Calu3 (cell line): ENCODE results near the gene BCL2L12. TPM values are rescaled to one million over a fixed set of nuclear protein-coding genes. Genes with fewer than 3 reads are reported as not detected.

Experiments
- BruUV-seq: library from RNA; stranded (reverse); fragments of 400-500 nt; replicated peaks from 2 replicates; lab custom pipeline; 2021; lab: Mats Ljungman, UMichigan
- CTCF ChIA-PET: fragments of 300-600 bp; sonication (Branson Sonifier 250); formaldehyde crosslinking; loops from one replicate; lab custom pipeline; 2022; ENCODE audit warnings: antibody characterized with exemption; lab: Charles Lee
- DNase-seq: peaks from one replicate; pipeline ENCODE4 v3.0.0; 2022
- H3K27ac Mint-ChIP-seq: one replicate; pipeline ENCODE4 v1.8.0; 2022; ENCODE audit warnings: mixed read lengths; ENCODE audit not compliant: unreplicated experiment
- H3K27me3 Mint-ChIP-seq: one replicate; pipeline ENCODE4 v1.8.0; 2022; ENCODE audit warnings: mixed read lengths; ENCODE audit not compliant: unreplicated experiment
- H3K36me3 Mint-ChIP-seq: one replicate; pipeline ENCODE4 v1.8.0; 2022; ENCODE audit warnings: mild to moderate bottlenecking, moderate library complexity, mixed read lengths; ENCODE audit not compliant: insufficient read depth, unreplicated experiment
- H3K4me1 Mint-ChIP-seq: one replicate; pipeline ENCODE4 v1.8.0; 2022; ENCODE audit warnings: mild to moderate bottlenecking, low read depth, mixed read lengths; ENCODE audit not compliant: unreplicated experiment
- H3K4me3 Mint-ChIP-seq: one replicate; pipeline ENCODE4 v1.8.0; 2022; ENCODE audit warnings: mild to moderate bottlenecking, low read depth, moderate library complexity, mixed read lengths; ENCODE audit not compliant: unreplicated experiment
- H3K9me3 Mint-ChIP-seq: one replicate; pipeline ENCODE4 v1.8.0; 2022; ENCODE audit warnings: low read depth, mixed read lengths; ENCODE audit not compliant: unreplicated experiment
- CTCF ChIP-seq: fragments of 200-600 bp; IDR thresholded peaks from one replicate; pipeline ENCODE4 v1.8.0; 2022; ENCODE audit warnings: antibody characterized with exemption; ENCODE audit not compliant: unreplicated experiment
- intact Hi-C: fragments of 100-400 bp; cut with micrococcal nuclease; formaldehyde crosslinking; loops from one replicate; pipeline ENCODE4 v1.10.0; 2022; ENCODE audit not compliant: unreplicated experiment
- total RNA-seq: library from RNA; stranded (reverse); gene quantifications from 2 replicates; pipeline ENCODE4 v1.2.3, GENCODE V29; 2022

BCL2L12 gene
- total RNA-seq, 1 experiment from 2014 or later, result 70.8 TPM

GRCh38 chr19:49700563-49700962 is 34.8 kb downstream of the BCL2L12 start:
- Mint-ChIP-seq H3K27me3 (peaks cover 38% of the 10 kb centered on the region), H3K27ac (no peak overlapping the region), H3K4me1 (no peaks in the 10 kb centered on the region), H3K9me3 (no peaks in the 10 kb centered on the region), H3K4me3 (no peak overlapping the region), H3K36me3 (no peaks in the 10 kb centered on the region)
- BruUV-seq, result no TSS peak
- intact Hi-C loops, result no loop called here
- no peak for TF ChIP-seq CTCF
- CTCF ChIA-PET, result interaction anchor here (0.6 kb wide), 1 partner anchor 126 kb away, joined by 3 read pairs; no protein-coding TSS in a partner anchor
- DNase-seq, result no peak

GRCh38 chr19:49701271-49701786 is 35.6 kb downstream of the BCL2L12 start:
- no TSS peak for BruUV-seq
- no peak for DNase-seq
- no peaks in the 10 kb centered on the region for H3K36me3 Mint-ChIP-seq
- no peaks in the 10 kb centered on the region for H3K4me1 Mint-ChIP-seq
- CTCF ChIA-PET, result no interaction called here
- H3K27me3 Mint-ChIP-seq, result peaks cover 38% of the 10 kb centered on the region
- no peaks in the 10 kb centered on the region for H3K9me3 Mint-ChIP-seq
- intact Hi-C loops, result no loop called here
- TF ChIP-seq CTCF, result no peak
- H3K4me3 Mint-ChIP-seq, result no peak overlapping the region
- H3K27ac Mint-ChIP-seq, result no peak overlapping the region

DNA sequence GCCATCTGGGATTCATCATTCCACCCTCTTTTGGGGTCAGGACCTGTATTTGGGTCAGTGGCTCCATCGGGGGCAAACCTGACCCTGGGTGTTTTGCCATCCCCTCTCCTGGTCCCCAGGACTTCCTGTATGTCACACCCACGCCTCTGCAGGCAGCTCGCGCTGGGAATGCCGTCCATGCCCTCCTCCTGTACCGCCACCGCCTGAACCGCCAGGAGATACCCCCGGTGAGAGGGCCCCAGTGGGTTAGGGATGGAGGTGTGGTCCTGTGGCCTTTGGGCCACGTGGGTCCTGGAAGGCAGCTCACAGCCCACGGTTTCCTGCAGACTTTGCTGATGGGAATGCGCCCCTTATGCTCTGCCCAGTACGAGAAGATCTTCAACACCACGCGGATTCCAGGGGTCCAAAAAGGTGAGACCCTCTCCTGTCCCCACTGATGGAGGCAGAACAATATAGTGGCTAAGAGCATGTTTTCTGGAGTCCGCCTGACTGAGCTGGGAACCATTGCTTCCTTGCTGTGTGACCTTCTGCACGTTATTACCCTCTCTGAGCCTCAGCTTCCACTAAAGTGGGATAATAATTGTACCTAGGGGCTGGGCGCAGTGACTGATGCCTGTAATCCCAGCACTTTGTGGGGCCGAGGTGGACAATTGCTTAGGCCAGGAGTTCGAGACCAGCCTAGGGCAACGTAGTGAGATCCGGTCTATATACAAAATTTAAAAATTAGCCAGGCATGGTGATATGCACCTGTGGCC is 39.3 kb downstream of the BCL2L12 start:
- Mint-ChIP-seq H3K27me3 (peaks cover 52% of the 10 kb centered on the region), H3K4me3 (no peak overlapping the region), H3K9me3 (no peaks in the 10 kb centered on the region), H3K36me3 (no peaks in the 10 kb centered on the region), H3K4me1 (no peaks in the 10 kb centered on the region), H3K27ac (no peak overlapping the region)
- CTCF ChIA-PET, result no interaction called here
- no peak for TF ChIP-seq CTCF
- DNase-seq, result no peak
- BruUV-seq, result no TSS peak
- intact Hi-C loops, result no loop called here

DNA sequence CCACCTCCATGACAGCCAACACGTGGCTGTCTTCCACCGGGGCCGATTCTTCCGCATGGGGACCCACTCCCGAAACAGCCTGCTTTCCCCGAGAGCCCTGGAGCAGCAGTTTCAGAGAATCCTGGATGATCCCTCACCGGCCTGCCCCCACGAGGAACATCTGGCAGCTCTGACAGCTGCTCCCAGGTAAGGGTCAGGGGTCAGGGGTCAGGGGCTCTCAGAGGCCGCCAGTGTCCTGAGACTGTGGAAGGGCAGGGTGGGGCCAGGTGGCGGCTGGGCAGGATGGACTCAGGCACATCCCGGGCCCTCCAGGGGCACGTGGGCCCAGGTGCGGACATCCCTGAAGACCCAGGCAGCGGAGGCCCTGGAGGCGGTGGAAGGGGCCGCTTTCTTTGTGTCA is 40.2 kb downstream of the BCL2L12 start:
- CTCF ChIA-PET, result no interaction called here
- H3K4me1 Mint-ChIP-seq, result no peaks in the 10 kb centered on the region
- H3K27ac Mint-ChIP-seq, result no peak overlapping the region
- no peak for DNase-seq
- H3K36me3 Mint-ChIP-seq, result no peaks in the 10 kb centered on the region
- peaks cover 3% of the 10 kb centered on the region for H3K9me3 Mint-ChIP-seq
- intact Hi-C loops, result no loop called here
- TF ChIP-seq CTCF, result no peak
- no TSS peak for BruUV-seq
- H3K4me3 Mint-ChIP-seq, result no peak overlapping the region
- H3K27me3 Mint-ChIP-seq, result peaks cover 51% of the 10 kb centered on the region
